HG03378 (cell line): Measurements from ENCODE around the gene CD200R1.

Experiments
- ATAC-seq: cut with Tn5 transposase; IDR thresholded peaks from one replicate; pipeline ENCODE4 v1.9.1; 2021; ENCODE audit warnings: mild to moderate bottlenecking, moderate library complexity; ENCODE audit not compliant: unreplicated experiment

CD200R1 gene

GRCh38 chr3:112894258-112894657 lies 80.6 kb downstream of the CD200R1 start:
- no peak for ATAC-seq

DNA sequence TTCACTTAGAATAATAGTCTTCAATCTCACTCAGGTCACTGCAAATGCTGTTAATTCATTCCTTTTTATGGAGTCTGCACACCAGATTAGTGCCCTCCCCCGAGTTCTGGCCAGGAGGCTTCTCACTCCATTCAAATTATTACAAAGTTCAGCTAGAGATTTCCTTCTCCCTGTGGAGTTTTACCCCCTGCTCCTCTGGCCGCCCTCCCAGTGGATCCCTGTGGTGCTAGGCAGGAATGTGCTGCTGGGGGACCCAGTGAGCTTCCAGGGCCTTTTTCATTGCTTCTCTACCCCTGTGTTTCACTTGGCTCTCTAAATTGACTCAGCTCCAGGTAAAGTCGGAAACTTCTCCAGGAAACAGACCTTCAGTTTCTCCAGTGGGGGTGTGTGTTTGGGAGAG lies 85.5 kb downstream of the CD200R1 start:
- ATAC-seq = no peak

- ATAC-seq = no peak
Measured at GRCh38 chr3:112888381-112889085, 86.4 kb downstream of the CD200R1 start.

DNA sequence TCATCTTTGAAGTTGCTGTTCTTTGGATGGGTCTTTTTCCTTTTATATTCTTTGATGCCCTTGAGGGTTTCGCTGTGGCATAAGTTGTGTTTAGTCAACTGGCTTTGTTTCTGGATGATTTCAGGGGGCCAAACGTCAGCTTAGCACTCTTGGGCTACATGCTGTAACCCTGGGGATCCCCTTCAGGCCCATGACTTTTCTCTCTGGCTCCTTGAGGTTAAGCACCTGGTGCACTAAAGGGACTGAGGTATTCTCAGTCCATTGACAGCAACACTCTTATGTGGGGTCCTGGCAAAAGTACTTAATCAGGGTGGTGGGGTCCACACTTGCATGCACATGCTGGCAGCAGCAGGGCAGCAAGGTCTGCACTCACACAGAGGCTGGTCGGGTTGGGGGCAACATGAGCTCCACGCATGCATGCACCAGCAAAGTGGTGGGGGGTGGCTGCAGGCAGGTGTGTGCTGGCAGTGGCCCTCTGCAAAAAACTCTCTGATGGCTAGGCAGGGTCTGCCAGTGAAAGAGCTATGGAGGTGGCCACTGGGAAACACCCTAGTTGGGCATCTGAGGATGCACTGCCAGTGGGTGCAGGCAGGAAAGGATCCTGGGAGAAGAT lies 90.1 kb downstream of the CD200R1 start:
- ATAC-seq = no peak

- ATAC-seq = no peak
Measured at GRCh38 chr3:112881891-112882290, 93.0 kb downstream of the CD200R1 start.

GRCh38 chr3:112875561-112875960 lies 99.3 kb downstream of the CD200R1 start:
- ATAC-seq = no peak

GRCh38 chr3:112874725-112875124 lies 100.2 kb downstream of the CD200R1 start:
- ATAC-seq = no peak

DNA sequence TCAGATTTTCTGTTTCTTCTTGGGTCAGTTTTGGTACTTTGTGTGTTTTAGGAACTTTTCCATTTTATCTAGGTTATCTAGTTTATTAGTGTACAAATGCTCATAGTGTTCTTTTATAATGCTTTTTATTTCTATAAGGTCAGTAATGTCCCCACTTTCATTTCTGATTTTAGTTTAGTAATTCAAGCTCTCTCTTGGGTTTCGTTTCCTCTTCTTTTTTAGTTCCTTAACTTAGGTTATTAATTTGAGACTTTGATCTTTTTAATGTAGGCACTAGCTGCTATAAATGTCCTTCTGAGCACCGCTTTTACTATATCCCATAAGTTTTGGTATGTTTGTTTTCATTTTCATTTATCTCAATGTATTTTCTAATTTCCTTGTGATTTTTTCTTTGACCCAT lies 101.3 kb downstream of the CD200R1 start:
- ATAC-seq = peak; percentile 73

- ATAC-seq = no peak
Measured at GRCh38 chr3:112871735-112872134, 103.2 kb downstream of the CD200R1 start.
